NCI-H2227 treated with DMSO at 0.1 percent for 48 hours (cell line): ENCODE measurements around the gene SGTA.
"Not testable (repeated sequence)": the region's sequence is repeated elsewhere in the genome, so short reads cannot be mapped to it uniquely, and the experiment has no call there.

ENCODE experiments used
- DNase-seq: peaks from one replicate; lab custom pipeline; 2025; lab: John Stamatoyannopoulos, UW

Gene SGTA

DNA sequence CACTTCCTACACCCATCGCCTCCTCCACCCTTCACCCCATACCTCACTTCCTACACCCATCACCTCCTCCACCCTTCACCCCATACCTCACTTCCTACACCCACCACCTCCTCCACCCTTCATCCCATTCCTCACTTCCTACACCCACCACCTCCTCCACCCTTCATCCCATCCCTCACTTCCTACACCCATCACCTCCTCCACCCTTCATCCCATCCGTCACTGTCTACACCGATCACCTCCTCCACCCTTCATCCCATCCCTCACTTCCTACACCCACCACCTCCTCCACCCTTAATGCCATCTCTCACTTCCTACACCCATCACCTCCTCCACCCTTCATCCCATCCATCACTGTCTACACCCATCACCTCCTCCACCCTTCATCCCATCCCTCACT is 69.9 kb downstream of the SGTA start:
- DNase-seq: not testable (repeated sequence)

- DNase-seq: no peak
These were observed 71.2 kb downstream of the SGTA start for GRCh38 chr19:2711875-2712205.

DNA sequence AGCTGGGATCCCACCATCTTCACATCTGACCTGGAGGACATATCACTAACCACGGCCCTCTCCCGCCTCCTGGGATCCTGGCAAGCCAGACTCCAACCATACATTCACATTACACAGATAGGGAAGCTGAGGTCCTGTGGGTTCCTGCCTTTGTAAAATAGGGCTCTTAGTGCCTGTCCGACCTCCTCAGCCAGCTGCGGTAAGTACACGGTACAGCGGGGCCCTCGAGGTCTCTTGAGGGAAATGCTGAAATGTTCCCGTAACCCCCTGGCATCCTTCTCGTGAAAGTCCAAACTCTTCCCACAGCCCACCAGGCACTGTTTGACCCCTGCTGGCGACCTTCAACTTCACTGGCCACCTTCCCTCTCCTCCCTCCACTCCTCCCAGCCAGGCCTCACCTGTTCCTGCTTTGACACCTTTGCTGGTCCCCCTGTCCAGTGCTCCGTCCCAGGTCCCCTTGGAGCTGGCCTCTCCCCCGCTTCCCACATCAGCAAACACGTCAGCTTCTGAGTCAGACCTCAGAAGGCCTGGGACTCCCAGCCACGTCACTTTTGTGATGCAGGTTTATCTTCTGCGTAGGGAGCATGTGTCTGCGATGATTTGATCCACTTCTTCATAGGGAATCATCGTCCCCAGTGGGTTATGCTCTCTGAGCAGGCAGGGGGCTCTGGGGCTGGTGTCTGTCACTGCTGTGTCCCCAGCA is 71.8 kb downstream of the SGTA start:
- no peak for DNase-seq

- DNase-seq: no peak
These were observed 76.8 kb downstream of the SGTA start for GRCh38 chr19:2706251-2706650.
